ENCODE results near the gene UBE2O.

The UBE2O gene

GRCh38 chr17:76493505-76494167, 40.7 kb upstream of the UBE2O start:
- 89% methylated on average over 18 of the region's 21 CpGs for WGBS
- peak overlapping the region; percentile 95 for H3K27ac ChIP-seq (ENCODE audit: low read length, poor library complexity, severe bottlenecking)
- H3K18ac ChIP-seq (ENCODE audit: low read depth in 1 of 2, low read length in 2 of 2): peak overlapping the region; percentile 88 to 89
- peaks cover 81% of the 10 kb centered on the region for H3K4me1 ChIP-seq (ENCODE audit: control insufficient read depth, insufficient read depth, low read depth, low read length)
- peak overlapping the region; percentile 65 for H4K91ac ChIP-seq (ENCODE audit: low read length)
- DNase-seq: no peak
- H3K9me3 ChIP-seq (ENCODE audit: control insufficient read depth, low read length): no peaks in the 10 kb centered on the region
- H2BK120ac ChIP-seq (ENCODE audit: low read depth, low read length): peak overlapping the region; percentile 65
- H2AFZ ChIP-seq (ENCODE audit: low read depth, low read length): no peak overlapping the region
- peak overlapping the region in 1 of 2 experiments; percentile 89 for H3K14ac ChIP-seq (ENCODE audit: low read length in 2 of 2)
- peaks cover 32% of the 10 kb centered on the region for H3K79me1 ChIP-seq (replicated peaks; ENCODE audit: low read length, poor library complexity, severe bottlenecking)
- H3K23ac ChIP-seq (ENCODE audit: low read length in 2 of 2): no peak overlapping the region
- peak overlapping the region; percentile 69 to 94 for H3K4ac ChIP-seq (ENCODE audit: low read depth in 1 of 2, low read length in 2 of 2)
- H3K36me3 ChIP-seq (ENCODE audit: control insufficient read depth in 1 of 2, insufficient read depth in 2 of 2, low read depth in 1 of 2, low read length in 2 of 2): peaks cover 0 to 44% of the 10 kb centered on the region in 2 experiments
- no peak overlapping the region for H3K4me3 ChIP-seq (ENCODE audit: insufficient read depth in 1 of 2, low read depth in 1 of 2, low read length in 2 of 2)
- peak overlapping the region; percentile 92 for H2BK15ac ChIP-seq (ENCODE audit: low read depth, poor library complexity, severe bottlenecking)
- H2BK12ac ChIP-seq (ENCODE audit: low read length in 2 of 2): peak overlapping the region; percentile 95
- peak overlapping the region; percentile 90 for H4K8ac ChIP-seq (ENCODE audit: low read length)
- H2BK5ac ChIP-seq (ENCODE audit: low read depth, low read length, poor library complexity, severe bottlenecking): peak overlapping the region; percentile 74
- H3K4me2 ChIP-seq (ENCODE audit: low read length, poor library complexity, severe bottlenecking): peak overlapping the region; percentile 20
- H2AK5ac ChIP-seq (ENCODE audit: low read length, severe bottlenecking): peak overlapping the region; percentile 42
- H3K9ac ChIP-seq (ENCODE audit: low read length): peak overlapping the region; percentile 73
- H3K27me3 ChIP-seq (ENCODE audit: control insufficient read depth in 1 of 2, insufficient read depth in 1 of 2, low read length in 2 of 2): peaks cover 0 to 24% of the 10 kb centered on the region in 2 experiments

GRCh38 chr17:76492989-76493501, 40.1 kb upstream of the UBE2O start:
- Histone ChIP-seq H4K8ac (ENCODE audit: low read length) (peak overlapping the region; percentile 90), H3K36me3 (ENCODE audit: control insufficient read depth in 1 of 2, insufficient read depth in 2 of 2, low read depth in 1 of 2, low read length in 2 of 2) (peaks cover 0 to 44% of the 10 kb centered on the region in 2 experiments), H3K4me1 (ENCODE audit: control insufficient read depth, insufficient read depth, low read depth, low read length) (peaks cover 75% of the 10 kb centered on the region), H3K14ac (ENCODE audit: low read length in 2 of 2) (peak overlapping the region in 1 of 2 experiments; percentile 49), H2BK120ac (ENCODE audit: low read depth, low read length) (peak overlapping the region; percentile 80), H3K4me2 (ENCODE audit: low read length, poor library complexity, severe bottlenecking) (peak overlapping the region; percentile 20), H4K91ac (ENCODE audit: low read length) (peak overlapping the region; percentile 99), H2BK5ac (ENCODE audit: low read depth, low read length, poor library complexity, severe bottlenecking) (peak overlapping the region; percentile 74), H3K9ac (ENCODE audit: low read length) (peak overlapping the region; percentile 73), H2AFZ (ENCODE audit: low read depth, low read length) (peak overlapping the region; percentile 42), H3K27me3 (ENCODE audit: control insufficient read depth in 1 of 2, insufficient read depth in 1 of 2, low read length in 2 of 2) (peaks cover 0 to 24% of the 10 kb centered on the region in 2 experiments), H2AK5ac (ENCODE audit: low read length, severe bottlenecking) (no peak overlapping the region), H3K4me3 (ENCODE audit: insufficient read depth in 1 of 2, low read depth in 1 of 2, low read length in 2 of 2) (peak overlapping the region in 1 of 2 experiments; percentile 19), H3K23ac (ENCODE audit: low read length in 2 of 2) (no peak overlapping the region), H3K79me1 (replicated peaks; ENCODE audit: low read length, poor library complexity, severe bottlenecking) (peaks cover 32% of the 10 kb centered on the region), H3K9me3 (ENCODE audit: control insufficient read depth, low read length) (no peaks in the 10 kb centered on the region), H3K4ac (ENCODE audit: low read depth in 1 of 2, low read length in 2 of 2) (peak overlapping the region; percentile 69 to 96), H3K27ac (ENCODE audit: low read length, poor library complexity, severe bottlenecking) (peak overlapping the region; percentile 95), H2BK12ac (ENCODE audit: low read length in 2 of 2) (peak overlapping the region; percentile 95), H2BK15ac (ENCODE audit: low read depth, poor library complexity, severe bottlenecking) (peak overlapping the region; percentile 92), H3K18ac (ENCODE audit: low read depth in 1 of 2, low read length in 2 of 2) (peak overlapping the region; percentile 89 to 95)
- WGBS: 13% methylated on average over 10 of the region's 15 CpGs
- DNase-seq: peak; percentile 95

- H2AK5ac ChIP-seq (ENCODE audit: low read length, severe bottlenecking): peak overlapping the region; percentile 93
- peak overlapping the region; percentile 99 for H4K91ac ChIP-seq (ENCODE audit: low read length)
- peak overlapping the region; percentile 91 to 95 for H3K18ac ChIP-seq (ENCODE audit: low read depth in 1 of 2, low read length in 2 of 2)
- peaks cover 68% of the 10 kb centered on the region for H3K4me1 ChIP-seq (ENCODE audit: control insufficient read depth, insufficient read depth, low read depth, low read length)
- H3K4ac ChIP-seq (ENCODE audit: low read depth in 1 of 2, low read length in 2 of 2): peak overlapping the region; percentile 68 to 96
- peaks cover 0 to 48% of the 10 kb centered on the region in 2 experiments for H3K36me3 ChIP-seq (ENCODE audit: control insufficient read depth in 1 of 2, insufficient read depth in 2 of 2, low read depth in 1 of 2, low read length in 2 of 2)
- H3K9ac ChIP-seq (ENCODE audit: low read length): peak overlapping the region; percentile 73
- H3K79me1 ChIP-seq (replicated peaks; ENCODE audit: low read length, poor library complexity, severe bottlenecking): peaks cover 37% of the 10 kb centered on the region
- no peak overlapping the region for H3K23ac ChIP-seq (ENCODE audit: low read length in 2 of 2)
- peak overlapping the region; percentile 20 for H3K4me2 ChIP-seq (ENCODE audit: low read length, poor library complexity, severe bottlenecking)
- peaks cover 0 to 18% of the 10 kb centered on the region in 2 experiments for H3K27me3 ChIP-seq (ENCODE audit: control insufficient read depth in 1 of 2, insufficient read depth in 1 of 2, low read length in 2 of 2)
- H3K9me3 ChIP-seq (ENCODE audit: control insufficient read depth, low read length): no peaks in the 10 kb centered on the region
- H3K14ac ChIP-seq (ENCODE audit: low read length in 2 of 2): peak overlapping the region in 1 of 2 experiments; percentile 27
- H2BK5ac ChIP-seq (ENCODE audit: low read depth, low read length, poor library complexity, severe bottlenecking): no peak overlapping the region
- 80% methylated on average over 9 of the region's 11 CpGs for WGBS
- peak overlapping the region in 1 of 2 experiments; percentile 19 for H3K4me3 ChIP-seq (ENCODE audit: insufficient read depth in 1 of 2, low read depth in 1 of 2, low read length in 2 of 2)
- peak overlapping the region; percentile 90 for H4K8ac ChIP-seq (ENCODE audit: low read length)
- peak overlapping the region; percentile 42 for H2AFZ ChIP-seq (ENCODE audit: low read depth, low read length)
- H2BK15ac ChIP-seq (ENCODE audit: low read depth, poor library complexity, severe bottlenecking): peak overlapping the region; percentile 92
- peak overlapping the region; percentile 82 to 86 for H2BK12ac ChIP-seq (ENCODE audit: low read length in 2 of 2)
- peak overlapping the region; percentile 95 for H3K27ac ChIP-seq (ENCODE audit: low read length, poor library complexity, severe bottlenecking)
- peak overlapping the region; percentile 80 for H2BK120ac ChIP-seq (ENCODE audit: low read depth, low read length)
- no peak for DNase-seq
Observed at GRCh38 chr17:76492123-76492988, 39.4 kb upstream of the UBE2O start.

Measured in mesenchymal stem cell (in vitro differentiated cells and primary cell).